HepG2 (cell line): Measurements from ENCODE around the gene ANKLE1. TPM values are rescaled to one million over a fixed set of nuclear protein-coding genes. Genes with fewer than 3 reads are reported as not detected.

Experiments
- ARNT ChIP-seq: fragments of 450-650 bp; IDR thresholded peaks from 2 replicates; pipeline ENCODE4 v1.6.1; 2017
- HOXA5 ChIP-seq: sonication (generic); formaldehyde crosslinking; IDR thresholded peaks from 2 replicates; pipeline ENCODE4 v1.4.0; 2020; ENCODE audit warnings: missing genetic modification reagents
- KLF6 ChIP-seq: IDR thresholded peaks from 2 replicates; pipeline ENCODE4 v1.8.0; 2016; ENCODE audit warnings: missing biosample characterization, missing genetic modification reagents
- KMT2A ChIP-seq: sonication (generic); formaldehyde crosslinking; IDR thresholded peaks from 2 replicates; pipeline ENCODE4 v1.4.0; 2020; ENCODE audit warnings: missing genetic modification reagents
- PHF5A ChIP-seq: IDR thresholded peaks from one replicate; pipeline ENCODE4 v1.6.1; 2018; ENCODE audit warnings: low read depth, missing genetic modification reagents; ENCODE audit not compliant: unreplicated experiment
- SALL2 ChIP-seq: sonication (generic); formaldehyde crosslinking; IDR thresholded peaks from 2 replicates; pipeline ENCODE4 v1.8.1; 2023; ENCODE audit warnings: mild to moderate bottlenecking, missing genetic modification reagents, inconsistent platforms
- ZNF180 ChIP-seq: sonication (generic); formaldehyde crosslinking; IDR thresholded peaks from 2 replicates; pipeline ENCODE4 v1.4.0; 2020; ENCODE audit warnings: low read depth, missing genetic modification reagents, borderline replicate concordance
- ZNF326 ChIP-seq: sonication (generic); formaldehyde crosslinking; IDR thresholded peaks from 2 replicates; pipeline ENCODE4 v1.4.0; 2020; ENCODE audit warnings: missing genetic modification reagents, borderline replicate concordance
- ZNF556 ChIP-seq: sonication (generic); formaldehyde crosslinking; IDR thresholded peaks from 2 replicates; pipeline ENCODE4 v1.4.0; 2020; ENCODE audit warnings: mild to moderate bottlenecking, missing genetic modification reagents, borderline replicate concordance
- ZSCAN12 ChIP-seq: sonication (generic); formaldehyde crosslinking; IDR thresholded peaks from 2 replicates; pipeline ENCODE4 v1.9.0; 2021; ENCODE audit warnings: mild to moderate bottlenecking, missing genetic modification reagents
- polyA plus RNA-seq, 8 experiments: library from polyadenylated mRNA; depleted of rRNA in 3 of 8; stranded (reverse) in 7 of 8; unstranded in 1 of 8; fragments of >200 nt; fragmentation: Illumina TruSeq in 4 of 8; extraction: Trizol in 4 of 8; gene quantifications; 2 replicates each; pipeline versions ENCODE4 v1.2.1 to v1.2.3, GENCODE V29; 2011 to 2016; ENCODE audit warnings: low read depth in 4 of 8, missing spikeins in 1 of 8, mixed read lengths in 1 of 8; ENCODE audit not compliant: insufficient read depth in 1 of 8
- total RNA-seq, 5 experiments: library from RNA; depleted of rRNA; stranded (reverse); fragments of >200 nt; fragmentation: Illumina TruSeq; extraction: Trizol; gene quantifications; 2 replicates each; pipeline ENCODE4 v1.2.3, GENCODE V29; 2016; ENCODE audit warnings: low read depth in 1 of 5
- TF ChIP-seq, protein P1 (sequence below): IDR thresholded peaks from 2 replicates; pipeline ENCODE4 v1.6.1; 2018; ENCODE audit warnings: missing genetic modification reagents
- TF ChIP-seq, protein P2 (sequence below): sonication (generic); formaldehyde crosslinking; IDR thresholded peaks from 2 replicates; pipeline ENCODE4 v1.5.1; 2020; ENCODE audit warnings: mild to moderate bottlenecking, missing genetic modification reagents, moderate library complexity
- TF ChIP-seq, protein P3 (sequence below): sonication (generic); formaldehyde crosslinking; IDR thresholded peaks from 2 replicates; pipeline ENCODE4 v1.4.0; 2020; ENCODE audit warnings: missing genetic modification reagents
- TF ChIP-seq, protein P4 (sequence below): sonication (generic); formaldehyde crosslinking; IDR thresholded peaks from 2 replicates; pipeline ENCODE4 v1.9.0; 2022; ENCODE audit warnings: low read depth, missing genetic modification reagents
- TF ChIP-seq, protein P5 (sequence below): sonication (generic); formaldehyde crosslinking; IDR thresholded peaks from 2 replicates; pipeline ENCODE4 v1.5.0; 2020; ENCODE audit warnings: mild to moderate bottlenecking, missing genetic modification reagents, moderate library complexity
- TF ChIP-seq, protein P6 (sequence below): sonication (generic); formaldehyde crosslinking; IDR thresholded peaks from 2 replicates; pipeline ENCODE4 v1.4.0; 2020; ENCODE audit warnings: missing genetic modification reagents
- TF ChIP-seq, protein P7 (sequence below): sonication (generic); formaldehyde crosslinking; IDR thresholded peaks from 2 replicates; pipeline ENCODE4 v1.4.0; 2020; ENCODE audit warnings: missing genetic modification reagents

The ANKLE1 gene
- total and polyA plus RNA-seq, 2 of the 13 experiments (the other 11 are each of a cell fraction or from before 2014, with no cell fraction given), result 0.69 to 1.5 TPM

DNA sequence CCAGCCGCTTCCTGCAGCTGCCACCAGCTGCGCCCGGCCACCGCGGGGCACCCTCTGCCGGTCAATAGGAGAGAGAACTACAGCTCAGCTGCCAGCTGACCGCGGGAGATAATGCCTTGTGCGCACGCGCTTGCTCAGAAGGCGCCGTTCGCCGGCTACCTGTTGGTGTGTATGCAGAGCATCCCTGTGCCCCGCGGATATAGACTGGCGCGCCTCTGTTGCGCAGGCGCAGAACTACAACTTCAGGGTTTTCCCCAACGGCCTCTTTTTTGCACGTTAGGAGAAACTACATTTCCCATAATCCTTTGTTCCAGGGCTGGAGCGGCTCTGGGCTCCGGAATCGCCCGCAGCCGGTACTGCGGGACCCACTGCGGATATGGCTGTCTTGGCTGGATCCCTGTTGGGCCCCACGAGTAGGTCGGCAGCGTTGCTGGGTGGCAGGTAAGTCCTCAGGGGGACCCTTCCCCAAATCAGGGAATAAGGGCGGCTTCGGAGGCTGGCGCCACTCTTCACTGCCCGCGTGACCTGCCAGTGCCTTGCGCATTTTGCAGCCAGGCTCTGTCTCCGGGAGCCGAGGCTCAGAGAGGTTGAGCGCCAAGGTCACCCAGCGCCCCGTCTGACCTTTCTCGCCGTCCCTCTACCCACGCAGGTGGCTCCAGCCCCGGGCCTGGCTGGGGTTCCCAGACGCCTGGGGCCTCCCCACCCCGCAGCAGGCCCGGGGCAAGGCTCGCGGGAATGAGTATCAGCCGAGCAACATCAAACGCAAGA is 24.0 kb downstream of the ANKLE1 start, which contains the start of gene MRPL34 (continued):
- TF ChIP-seq, protein P1, sequence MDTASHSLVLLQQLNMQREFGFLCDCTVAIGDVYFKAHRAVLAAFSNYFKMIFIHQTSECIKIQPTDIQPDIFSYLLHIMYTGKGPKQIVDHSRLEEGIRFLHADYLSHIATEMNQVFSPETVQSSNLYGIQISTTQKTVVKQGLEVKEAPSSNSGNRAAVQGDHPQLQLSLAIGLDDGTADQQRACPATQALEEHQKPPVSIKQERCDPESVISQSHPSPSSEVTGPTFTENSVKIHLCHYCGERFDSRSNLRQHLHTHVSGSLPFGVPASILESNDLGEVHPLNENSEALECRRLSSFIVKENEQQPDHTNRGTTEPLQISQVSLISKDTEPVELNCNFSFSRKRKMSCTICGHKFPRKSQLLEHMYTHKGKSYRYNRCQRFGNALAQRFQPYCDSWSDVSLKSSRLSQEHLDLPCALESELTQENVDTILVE, result peak; percentile 62
- TF ChIP-seq ZNF326 (CRISPR knock-in tag), result no peak
- no peak for TF ChIP-seq SALL2 (CRISPR knock-in tag)
- TF ChIP-seq, protein P2, sequence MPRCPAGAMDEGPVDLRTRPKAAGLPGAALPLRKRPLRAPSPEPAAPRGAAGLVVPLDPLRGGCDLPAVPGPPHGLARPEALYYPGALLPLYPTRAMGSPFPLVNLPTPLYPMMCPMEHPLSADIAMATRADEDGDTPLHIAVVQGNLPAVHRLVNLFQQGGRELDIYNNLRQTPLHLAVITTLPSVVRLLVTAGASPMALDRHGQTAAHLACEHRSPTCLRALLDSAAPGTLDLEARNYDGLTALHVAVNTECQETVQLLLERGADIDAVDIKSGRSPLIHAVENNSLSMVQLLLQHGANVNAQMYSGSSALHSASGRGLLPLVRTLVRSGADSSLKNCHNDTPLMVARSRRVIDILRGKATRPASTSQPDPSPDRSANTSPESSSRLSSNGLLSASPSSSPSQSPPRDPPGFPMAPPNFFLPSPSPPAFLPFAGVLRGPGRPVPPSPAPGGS, result peak; percentile 56; the same call in 1 of the 2 replicates
- TF ChIP-seq, protein P3, sequence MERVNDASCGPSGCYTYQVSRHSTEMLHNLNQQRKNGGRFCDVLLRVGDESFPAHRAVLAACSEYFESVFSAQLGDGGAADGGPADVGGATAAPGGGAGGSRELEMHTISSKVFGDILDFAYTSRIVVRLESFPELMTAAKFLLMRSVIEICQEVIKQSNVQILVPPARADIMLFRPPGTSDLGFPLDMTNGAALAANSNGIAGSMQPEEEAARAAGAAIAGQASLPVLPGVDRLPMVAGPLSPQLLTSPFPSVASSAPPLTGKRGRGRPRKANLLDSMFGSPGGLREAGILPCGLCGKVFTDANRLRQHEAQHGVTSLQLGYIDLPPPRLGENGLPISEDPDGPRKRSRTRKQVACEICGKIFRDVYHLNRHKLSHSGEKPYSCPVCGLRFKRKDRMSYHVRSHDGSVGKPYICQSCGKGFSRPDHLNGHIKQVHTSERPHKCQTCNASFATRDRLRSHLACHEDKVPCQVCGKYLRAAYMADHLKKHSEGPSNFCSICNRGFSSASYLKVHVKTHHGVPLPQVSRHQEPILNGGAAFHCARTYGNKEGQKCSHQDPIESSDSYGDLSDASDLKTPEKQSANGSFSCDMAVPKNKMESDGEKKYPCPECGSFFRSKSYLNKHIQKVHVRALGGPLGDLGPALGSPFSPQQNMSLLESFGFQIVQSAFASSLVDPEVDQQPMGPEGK, result peak; percentile 61; the same call in 1 of the 2 replicates
- TF ChIP-seq, protein P4, sequence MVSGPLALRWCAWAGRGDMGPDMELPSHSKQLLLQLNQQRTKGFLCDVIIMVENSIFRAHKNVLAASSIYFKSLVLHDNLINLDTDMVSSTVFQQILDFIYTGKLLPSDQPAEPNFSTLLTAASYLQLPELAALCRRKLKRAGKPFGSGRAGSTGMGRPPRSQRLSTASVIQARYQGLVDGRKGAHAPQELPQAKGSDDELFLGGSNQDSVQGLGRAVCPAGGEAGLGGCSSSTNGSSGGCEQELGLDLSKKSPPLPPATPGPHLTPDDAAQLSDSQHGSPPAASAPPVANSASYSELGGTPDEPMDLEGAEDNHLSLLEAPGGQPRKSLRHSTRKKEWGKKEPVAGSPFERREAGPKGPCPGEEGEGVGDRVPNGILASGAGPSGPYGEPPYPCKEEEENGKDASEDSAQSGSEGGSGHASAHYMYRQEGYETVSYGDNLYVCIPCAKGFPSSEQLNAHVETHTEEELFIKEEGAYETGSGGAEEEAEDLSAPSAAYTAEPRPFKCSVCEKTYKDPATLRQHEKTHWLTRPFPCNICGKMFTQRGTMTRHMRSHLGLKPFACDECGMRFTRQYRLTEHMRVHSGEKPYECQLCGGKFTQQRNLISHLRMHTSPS (CRISPR knock-in tag), result 0 out of 2 replicates have a peak, but pooled peaks have one; percentile 100
- no peak for TF ChIP-seq ZSCAN12 (CRISPR knock-in tag)
- TF ChIP-seq, protein P5, sequence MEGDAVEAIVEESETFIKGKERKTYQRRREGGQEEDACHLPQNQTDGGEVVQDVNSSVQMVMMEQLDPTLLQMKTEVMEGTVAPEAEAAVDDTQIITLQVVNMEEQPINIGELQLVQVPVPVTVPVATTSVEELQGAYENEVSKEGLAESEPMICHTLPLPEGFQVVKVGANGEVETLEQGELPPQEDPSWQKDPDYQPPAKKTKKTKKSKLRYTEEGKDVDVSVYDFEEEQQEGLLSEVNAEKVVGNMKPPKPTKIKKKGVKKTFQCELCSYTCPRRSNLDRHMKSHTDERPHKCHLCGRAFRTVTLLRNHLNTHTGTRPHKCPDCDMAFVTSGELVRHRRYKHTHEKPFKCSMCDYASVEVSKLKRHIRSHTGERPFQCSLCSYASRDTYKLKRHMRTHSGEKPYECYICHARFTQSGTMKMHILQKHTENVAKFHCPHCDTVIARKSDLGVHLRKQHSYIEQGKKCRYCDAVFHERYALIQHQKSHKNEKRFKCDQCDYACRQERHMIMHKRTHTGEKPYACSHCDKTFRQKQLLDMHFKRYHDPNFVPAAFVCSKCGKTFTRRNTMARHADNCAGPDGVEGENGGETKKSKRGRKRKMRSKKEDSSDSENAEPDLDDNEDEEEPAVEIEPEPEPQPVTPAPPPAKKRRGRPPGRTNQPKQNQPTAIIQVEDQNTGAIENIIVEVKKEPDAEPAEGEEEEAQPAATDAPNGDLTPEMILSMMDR, result peak; percentile 96
- no peak for TF ChIP-seq KMT2A
- TF ChIP-seq KLF6 (CRISPR knock-in tag), result no peak
- no peak for TF ChIP-seq ARNT
- TF ChIP-seq PHF5A, result peak; percentile 91
- TF ChIP-seq, protein P6, sequence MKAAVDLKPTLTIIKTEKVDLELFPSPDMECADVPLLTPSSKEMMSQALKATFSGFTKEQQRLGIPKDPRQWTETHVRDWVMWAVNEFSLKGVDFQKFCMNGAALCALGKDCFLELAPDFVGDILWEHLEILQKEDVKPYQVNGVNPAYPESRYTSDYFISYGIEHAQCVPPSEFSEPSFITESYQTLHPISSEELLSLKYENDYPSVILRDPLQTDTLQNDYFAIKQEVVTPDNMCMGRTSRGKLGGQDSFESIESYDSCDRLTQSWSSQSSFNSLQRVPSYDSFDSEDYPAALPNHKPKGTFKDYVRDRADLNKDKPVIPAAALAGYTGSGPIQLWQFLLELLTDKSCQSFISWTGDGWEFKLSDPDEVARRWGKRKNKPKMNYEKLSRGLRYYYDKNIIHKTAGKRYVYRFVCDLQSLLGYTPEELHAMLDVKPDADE (CRISPR knock-in tag), result no peak
- TF ChIP-seq HOXA5, result peak; percentile 33; the same call in 1 of the 2 replicates
- no peak for TF ChIP-seq ZNF180
- no peak; the same call in 1 of the 2 replicates for TF ChIP-seq ZNF556 (CRISPR knock-in tag)
- TF ChIP-seq, protein P7, sequence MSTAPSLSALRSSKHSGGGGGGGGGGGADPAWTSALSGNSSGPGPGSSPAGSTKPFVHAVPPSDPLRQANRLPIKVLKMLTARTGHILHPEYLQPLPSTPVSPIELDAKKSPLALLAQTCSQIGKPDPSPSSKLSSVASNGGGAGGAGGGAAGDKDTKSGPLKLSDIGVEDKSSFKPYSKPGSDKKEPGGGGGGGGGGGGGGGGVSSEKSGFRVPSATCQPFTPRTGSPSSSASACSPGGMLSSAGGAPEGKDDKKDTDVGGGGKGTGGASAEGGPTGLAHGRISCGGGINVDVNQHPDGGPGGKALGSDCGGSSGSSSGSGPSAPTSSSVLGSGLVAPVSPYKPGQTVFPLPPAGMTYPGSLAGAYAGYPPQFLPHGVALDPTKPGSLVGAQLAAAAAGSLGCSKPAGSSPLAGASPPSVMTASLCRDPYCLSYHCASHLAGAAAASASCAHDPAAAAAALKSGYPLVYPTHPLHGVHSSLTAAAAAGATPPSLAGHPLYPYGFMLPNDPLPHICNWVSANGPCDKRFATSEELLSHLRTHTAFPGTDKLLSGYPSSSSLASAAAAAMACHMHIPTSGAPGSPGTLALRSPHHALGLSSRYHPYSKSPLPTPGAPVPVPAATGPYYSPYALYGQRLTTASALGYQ (CRISPR knock-in tag), result no peak; the same call in 1 of the 2 replicates
